Stimulated activated CD4-positive, alpha-beta T cell treated with anti-CD3 and anti-CD28 coated beads, Interleukin-4, amount 100 ng/mL, for 24 hours (primary cell): ENCODE data around the gene STAT5A.
A peak's percentile ranks its signal among the peaks of the same experiment; 100 is the strongest.
"Not testable (repeated sequence)": the region's sequence is repeated elsewhere in the genome, so short reads cannot be mapped to it uniquely, and the experiment has no call there.

Experiments used
- DNase-seq: peaks from one replicate; pipeline ENCODE4 v3.0.0-alpha.2; 2020

The STAT5A gene

GRCh38 chr17:42287977-42288802, at the start of gene STAT5A:
STAT5A (plus strand) TSS chr17:42288498; CDS start chr17:42289412, 914 bp downstream.
- DNase-seq = peak; percentile 79

GRCh38 chr17:42239576-42239975, 48.7 kb upstream of the STAT5A start:
- not testable (repeated sequence) for DNase-seq

- no peak for DNase-seq
These were observed 48.1 kb upstream of the STAT5A start for GRCh38 chr17:42240201-42240600.

- not testable (repeated sequence) for DNase-seq
These were observed 47.4 kb upstream of the STAT5A start for GRCh38 chr17:42240863-42241262.

GRCh38 chr17:42241871-42242270, 46.4 kb upstream of the STAT5A start:
- no peak for DNase-seq

GRCh38 chr17:42243493-42243982, 44.8 kb upstream of the STAT5A start:
- no peak for DNase-seq

- not testable (repeated sequence) for DNase-seq
These were observed 44.2 kb upstream of the STAT5A start for GRCh38 chr17:42244116-42244515.

GRCh38 chr17:42245183-42245582, 43.1 kb upstream of the STAT5A start:
- not testable (repeated sequence) for DNase-seq

- no peak for DNase-seq
These were observed 41.8 kb upstream of the STAT5A start for GRCh38 chr17:42246515-42246914.

GRCh38 chr17:42247734-42248133, 40.6 kb upstream of the STAT5A start:
- DNase-seq = no peak

- peak; percentile 79 for DNase-seq
These were observed 39.7 kb upstream of the STAT5A start for GRCh38 chr17:42248351-42249179.

- DNase-seq = peak; percentile 58
These were observed 38.4 kb upstream of the STAT5A start for GRCh38 chr17:42249681-42250446.

- DNase-seq = no peak
These were observed 37.2 kb upstream of the STAT5A start for GRCh38 chr17:42251115-42251514.

GRCh38 chr17:42252597-42253550, 35.4 kb upstream of the STAT5A start:
- DNase-seq = no peak

GRCh38 chr17:42253578-42253977, 34.7 kb upstream of the STAT5A start:
- DNase-seq = no peak

GRCh38 chr17:42255445-42255844, 32.9 kb upstream of the STAT5A start:
- DNase-seq = no peak

GRCh38 chr17:42260318-42260717, 28.0 kb upstream of the STAT5A start:
- DNase-seq = no peak

- DNase-seq = not testable (repeated sequence)
These were observed 23.9 kb upstream of the STAT5A start for GRCh38 chr17:42264366-42264765.

- no peak for DNase-seq
These were observed 21.8 kb upstream of the STAT5A start for GRCh38 chr17:42266462-42266861.

GRCh38 chr17:42266918-42267766, 21.2 kb upstream of the STAT5A start:
- peak; percentile 62 for DNase-seq

- DNase-seq = no peak
These were observed 20.1 kb upstream of the STAT5A start for GRCh38 chr17:42268236-42268635.
